Measurements from ENCODE around the gene GPX2. TPM values are rescaled to one million over a fixed set of nuclear protein-coding genes. Genes with fewer than 3 reads are reported as not detected.

GPX2 gene
- total and polyA plus RNA-seq, 2 experiments from 2014 or later, result not detected

- no peak overlapping the region for H3K27ac ChIP-seq
- peaks cover 11% of the 10 kb centered on the region for H3K27me3 ChIP-seq
- no peaks in the 10 kb centered on the region for H3K9me3 ChIP-seq (ENCODE audit: low read depth)
- no peak for DNase-seq (ENCODE audit: low read depth in 1 of 2, low spot score in 1 of 2)
- TF ChIP-seq CTCF (IDR thresholded peaks at IDR 0.05; ENCODE audit: low read depth, low read length), result no peak
- no peaks in the 10 kb centered on the region for H3K36me3 ChIP-seq
- H3K4me3 ChIP-seq, result no peak overlapping the region
- no peaks in the 10 kb centered on the region for H3K4me1 ChIP-seq (ENCODE audit: low read depth)
Observed at GRCh38 chr14:64891173-64891838, 51.2 kb downstream of the GPX2 start.

GRCh38 chr14:64889352-64889751 lies 53.2 kb downstream of the GPX2 start:
- H3K27ac ChIP-seq, result no peak overlapping the region
- no peaks in the 10 kb centered on the region for H3K9me3 ChIP-seq (ENCODE audit: low read depth)
- no peak for TF ChIP-seq CTCF (IDR thresholded peaks at IDR 0.05; ENCODE audit: low read depth, low read length)
- H3K4me3 ChIP-seq, result no peak overlapping the region
- no peaks in the 10 kb centered on the region for H3K4me1 ChIP-seq (ENCODE audit: low read depth)
- no peaks in the 10 kb centered on the region for H3K36me3 ChIP-seq
- peaks cover 26% of the 10 kb centered on the region for H3K27me3 ChIP-seq
- no peak for DNase-seq (ENCODE audit: low read depth in 1 of 2, low spot score in 1 of 2)

Other genes with a start within 250 kb of the GPX2 start
- 54.8 and 72.2 TPM in 2 replicates for gene PLEKHG3, start 238.3 kb downstream of the GPX2 start, total RNA-seq
- gene PLEKHG3, start 238.3 kb downstream of the GPX2 start, polyA plus RNA-seq, result 17.7 and 19.2 TPM in 2 replicates
- gene SPTB, start 62.8 kb downstream of the GPX2 start, total RNA-seq, result 9.2 and 13.6 TPM in 2 replicates
- 6.4 and 9.9 TPM in 2 replicates for gene SPTB, start 62.8 kb downstream of the GPX2 start, polyA plus RNA-seq
- 21.6 and 28.9 TPM in 2 replicates for gene CHURC1, start 28.3 kb downstream of the GPX2 start, total RNA-seq
- gene CHURC1, start 28.3 kb downstream of the GPX2 start, polyA plus RNA-seq, result 107 and 120 TPM in 2 replicates
- gene RAB15, start 29.6 kb upstream of the GPX2 start, total RNA-seq, result 8.8 and 11.9 TPM in 2 replicates
- 10.0 and 13.8 TPM in 2 replicates for gene RAB15, start 29.6 kb upstream of the GPX2 start, polyA plus RNA-seq
- 34.9 and 36.1 TPM in 2 replicates for gene FNTB, start 44.1 kb upstream of the GPX2 start, total RNA-seq
- 42.0 and 43.4 TPM in 2 replicates for gene FNTB, start 44.1 kb upstream of the GPX2 start, polyA plus RNA-seq
- gene MAX, start 159.8 kb upstream of the GPX2 start, total RNA-seq, result 32.6 and 36.2 TPM in 2 replicates
- 39.0 and 43.0 TPM in 2 replicates for gene MAX, start 159.8 kb upstream of the GPX2 start, polyA plus RNA-seq